T1000 (cell line): ENCODE measurements around the gene CPXM2.

Experiments
- DNase-seq: peaks from one replicate; lab custom pipeline; 2025; ENCODE audit warnings: mixed read lengths; lab: John Stamatoyannopoulos, UW

The CPXM2 gene

GRCh38 chr10:123798856-123799255 lies 92.8 kb downstream of the CPXM2 start:
- no peak for DNase-seq

GRCh38 chr10:123797813-123798212 lies 93.8 kb downstream of the CPXM2 start:
- DNase-seq: no peak

GRCh38 chr10:123796736-123797135 lies 94.9 kb downstream of the CPXM2 start:
- no peak for DNase-seq

- DNase-seq: no peak
Observed at GRCh38 chr10:123795846-123796590, 95.6 kb downstream of the CPXM2 start.

- DNase-seq: no peak
Observed at GRCh38 chr10:123795196-123795780, 96.3 kb downstream of the CPXM2 start.

GRCh38 chr10:123792248-123792978 lies 99.2 kb downstream of the CPXM2 start:
- no peak for DNase-seq

GRCh38 chr10:123790132-123790885 lies 101.3 kb downstream of the CPXM2 start:
- DNase-seq: no peak

- DNase-seq: no peak
Observed at GRCh38 chr10:123788981-123789380, 102.6 kb downstream of the CPXM2 start.

- DNase-seq: no peak
Observed at GRCh38 chr10:123787566-123787965, 104.0 kb downstream of the CPXM2 start.

- no peak for DNase-seq
Observed at GRCh38 chr10:123786896-123787295, 104.7 kb downstream of the CPXM2 start.

GRCh38 chr10:123786306-123786705 lies 105.3 kb downstream of the CPXM2 start:
- DNase-seq: no peak

GRCh38 chr10:123784646-123785045 lies 107.0 kb downstream of the CPXM2 start:
- DNase-seq: no peak

- no peak for DNase-seq
Observed at GRCh38 chr10:123784216-123784615, 107.4 kb downstream of the CPXM2 start.

GRCh38 chr10:123783296-123783695 lies 108.3 kb downstream of the CPXM2 start:
- no peak for DNase-seq

- DNase-seq: no peak
Observed at GRCh38 chr10:123782549-123782948, 109.1 kb downstream of the CPXM2 start.

GRCh38 chr10:123781956-123782500 lies 109.6 kb downstream of the CPXM2 start:
- no peak for DNase-seq

GRCh38 chr10:123781324-123781900 lies 110.2 kb downstream of the CPXM2 start:
- DNase-seq: no peak

GRCh38 chr10:123778719-123779517 lies 112.7 kb downstream of the CPXM2 start:
- DNase-seq: no peak

- DNase-seq: no peak
Observed at GRCh38 chr10:123777881-123778280, 113.7 kb downstream of the CPXM2 start.

- no peak for DNase-seq
Observed at GRCh38 chr10:123774132-123774742, 117.4 kb downstream of the CPXM2 start.
